HG02852 (cell line): ENCODE measurements around the gene PPP1R1B.

Experiments
- ATAC-seq: cut with Tn5 transposase; IDR thresholded peaks from one replicate; pipeline ENCODE4 v1.9.1; 2021; ENCODE audit warnings: mild to moderate bottlenecking, moderate library complexity; ENCODE audit not compliant: unreplicated experiment

PPP1R1B gene

GRCh38 chr17:39678340-39679116 lies 51.8 kb downstream of the PPP1R1B start:
- ATAC-seq: no peak

GRCh38 chr17:39679521-39680192 lies 52.9 kb downstream of the PPP1R1B start:
- ATAC-seq: no peak

GRCh38 chr17:39683295-39683939 lies 56.7 kb downstream of the PPP1R1B start:
- ATAC-seq: no peak

GRCh38 chr17:39684369-39685192 lies 57.8 kb downstream of the PPP1R1B start:
- ATAC-seq: no peak
